ENCODE results near the gene ZNF724. TPM values are rescaled to one million over a fixed set of nuclear protein-coding genes. Genes with fewer than 3 reads are reported as not detected.
"Not testable (repeated sequence)": the region's sequence is repeated elsewhere in the genome, so short reads cannot be mapped to it uniquely, and the experiment has no call there.

ZNF724 gene
- total and polyA plus RNA-seq, 10 donors = 0.17 to 8.7 (median 4.4) TPM

- H3K4me1 ChIP-seq = peaks cover 0 to 11% (median 7%) of the 10 kb centered on the region in 6 donors
- no peak for DNase-seq
- H3K27ac ChIP-seq = no peak overlapping the region
- no peaks in the 10 kb centered on the region for H3K27me3 ChIP-seq (replicated peaks in 1 of 7)
- intact Hi-C loops (cut with DNase I; ENCODE audit: low total_unique reads) = no loop called here
- peaks cover 0 to 12% (median 11%) of the 10 kb centered on the region in 6 donors for H3K36me3 ChIP-seq
- 65 to 83% (median 68%) methylated on average over 5 of the region's 5 CpGs for WGBS, 5 donors
- no peak overlapping the region for H3K4me3 ChIP-seq
- peaks cover 0 to 9% (median 0%) of the 10 kb centered on the region in 8 donors for H3K9me3 ChIP-seq
- no peak for TF ChIP-seq POLR2AphosphoS5 (IDR thresholded peaks at IDR 0.05)
- no peak for TF ChIP-seq CTCF (IDR thresholded peaks at IDR 0.05 in 8 of 11, conservative IDR thresholded peaks at IDR 0.05 in 3 of 11)
- no peak for TF ChIP-seq POLR2A (IDR thresholded peaks at IDR 0.05)
Measured at GRCh38 chr19:23254141-23254910, 4.1 kb upstream of the ZNF724 start.

GRCh38 chr19:23253256-23253655 lies 3.1 kb upstream of the ZNF724 start:
- DNase-seq; H3K36me3 ChIP-seq; intact Hi-C loops (cut with DNase I; ENCODE audit: low total_unique reads); H3K27me3 ChIP-seq (replicated peaks in 1 of 7); H3K9me3 ChIP-seq; H3K27ac ChIP-seq; H3K4me3 ChIP-seq: not testable (repeated sequence)
- 47 to 69% (median 60%) methylated on average over 2 to 3 of the region's 3 CpGs for WGBS, 5 donors
- H3K4me1 ChIP-seq = peaks cover 0 to 20% (median 13%) of the 10 kb centered on the region in 6 donors

GRCh38 chr19:23241419-23241818 lies 8.8 kb downstream of the ZNF724 start:
- DNase-seq = no peak
- intact Hi-C loops (cut with DNase I; ENCODE audit: low total_unique reads) = no loop called here
- H3K4me1 ChIP-seq = no peaks in the 10 kb centered on the region
- H3K4me3 ChIP-seq = no peak overlapping the region
- TF ChIP-seq POLR2A (IDR thresholded peaks at IDR 0.05) (no peak), POLR2AphosphoS5 (IDR thresholded peaks at IDR 0.05) (no peak), CTCF (IDR thresholded peaks at IDR 0.05 in 8 of 11, conservative IDR thresholded peaks at IDR 0.05 in 3 of 11) (no peak)
- no peak overlapping the region for H3K27ac ChIP-seq
- peaks cover 5 to 91% (median 74%) of the 10 kb centered on the region in 8 donors for H3K9me3 ChIP-seq
- no peaks in the 10 kb centered on the region for H3K27me3 ChIP-seq (replicated peaks in 1 of 7)
- H3K36me3 ChIP-seq = peaks cover 3 to 95% (median 33%) of the 10 kb centered on the region in 6 donors
- WGBS, 5 donors = 95 to 100% (median 98%) methylated on average over 1 of the region's 1 CpG

- H3K4me3 ChIP-seq = peak overlapping the region in 1 of 8 donors; percentile 1
- H3K27ac ChIP-seq = no peak overlapping the region
- peaks cover 39 to 100% (median 100%) of the 10 kb centered on the region in 8 donors for H3K9me3 ChIP-seq
- TF ChIP-seq POLR2A (IDR thresholded peaks at IDR 0.05) (no peak), POLR2AphosphoS5 (IDR thresholded peaks at IDR 0.05) (no peak), CTCF (IDR thresholded peaks at IDR 0.05 in 8 of 11, conservative IDR thresholded peaks at IDR 0.05 in 3 of 11) (no peak)
- H3K4me1 ChIP-seq = no peaks in the 10 kb centered on the region
- H3K36me3 ChIP-seq = peaks cover 5 to 90% (median 49%) of the 10 kb centered on the region in 6 donors
- no peaks in the 10 kb centered on the region for H3K27me3 ChIP-seq (replicated peaks in 1 of 7)
- WGBS, 5 donors = 88 to 98% (median 97%) methylated on average over 3 of the region's 3 CpGs
- DNase-seq = no peak
- intact Hi-C loops (cut with DNase I; ENCODE audit: low total_unique reads) = no loop called here
Measured at GRCh38 chr19:23222998-23223652, 27.1 kb downstream of the ZNF724 start.
